AG09309 (cell line): Measurements from ENCODE around the gene POLD2.

ENCODE experiments used
- DNase-seq: peaks from one replicate; pipeline ENCODE4 v3.0.0-alpha.2; 2010; ENCODE audit warnings: low read depth
- H3K4me3 ChIP-seq: 2 replicates; pipeline ENCODE4 v1.5.1; 2011; ENCODE audit warnings: mild to moderate bottlenecking, low read depth, low read length, moderate library complexity; ENCODE audit not compliant: control insufficient read depth
- CTCF ChIP-seq: IDR thresholded peaks from 2 replicates; pipeline ENCODE4 v1.5.1; 2011; ENCODE audit warnings: mild to moderate bottlenecking, low read depth, low read length, inconsistent platforms; ENCODE audit not compliant: insufficient read depth, control insufficient read depth; ENCODE audit errors: missing control alignments

Gene POLD2

DNA sequence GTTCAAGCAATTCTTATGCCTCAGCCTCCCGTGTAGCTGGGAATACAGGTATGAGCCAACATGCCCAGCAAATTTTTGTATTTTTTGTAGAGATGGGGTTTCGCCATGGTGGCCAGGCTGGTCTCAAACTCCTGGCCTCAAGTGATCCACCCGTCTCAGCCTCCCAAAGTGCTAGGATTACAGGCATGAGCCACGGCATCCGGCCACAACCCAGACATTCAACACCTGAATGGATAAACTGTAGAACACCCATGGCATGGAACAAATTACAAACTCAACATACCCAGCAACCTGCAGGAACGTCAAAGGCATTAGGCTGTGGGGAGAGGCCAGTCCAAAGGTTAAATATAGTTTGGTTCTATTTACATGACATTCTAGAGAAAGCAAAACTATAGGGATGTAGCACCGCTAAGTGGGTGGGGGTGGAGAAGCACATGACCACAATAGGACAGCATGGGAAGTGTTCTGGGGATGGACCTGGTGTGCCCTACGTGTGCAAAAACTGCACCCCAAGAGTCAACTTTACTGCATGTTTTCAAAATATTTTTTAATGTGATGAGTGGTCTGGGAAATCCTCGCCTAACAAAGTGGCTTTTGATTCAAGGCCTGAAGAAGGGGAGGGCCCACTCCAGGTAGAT lies 51.5 kb downstream of the POLD2 start:
- H3K4me3 ChIP-seq: no peak overlapping the region
- TF ChIP-seq CTCF: no peak
- DNase-seq: no peak

DNA sequence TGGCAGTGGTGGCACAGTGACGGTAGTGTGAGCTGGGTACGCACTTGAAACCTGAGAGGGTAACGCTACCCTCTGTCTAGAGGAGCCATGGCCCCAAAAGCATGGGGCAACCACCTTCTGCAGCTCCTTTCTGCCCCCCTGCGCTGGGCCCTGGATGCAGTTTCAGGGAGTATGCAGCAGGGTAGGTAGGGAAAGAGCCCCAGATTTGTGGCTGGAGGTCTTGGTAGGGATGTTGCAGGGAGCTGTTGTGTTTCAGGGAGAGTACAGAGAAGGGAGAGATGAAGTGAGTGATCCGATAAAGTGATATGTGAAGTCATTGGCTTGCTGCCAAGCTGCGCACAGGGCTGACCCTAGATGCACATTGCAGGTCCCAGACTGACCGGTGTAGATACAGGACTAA lies 55.3 kb downstream of the POLD2 start:
- DNase-seq: no peak
- no peak overlapping the region for H3K4me3 ChIP-seq
- TF ChIP-seq CTCF: no peak

- H3K4me3 ChIP-seq: no peak overlapping the region
- DNase-seq: no peak
- no peak for TF ChIP-seq CTCF
These were observed 56.0 kb downstream of the POLD2 start for GRCh38 chr7:44067064-44067951.

GRCh38 chr7:44066494-44067063 lies 56.8 kb downstream of the POLD2 start:
- DNase-seq: no peak
- H3K4me3 ChIP-seq: no peak overlapping the region
- TF ChIP-seq CTCF: no peak

DNA sequence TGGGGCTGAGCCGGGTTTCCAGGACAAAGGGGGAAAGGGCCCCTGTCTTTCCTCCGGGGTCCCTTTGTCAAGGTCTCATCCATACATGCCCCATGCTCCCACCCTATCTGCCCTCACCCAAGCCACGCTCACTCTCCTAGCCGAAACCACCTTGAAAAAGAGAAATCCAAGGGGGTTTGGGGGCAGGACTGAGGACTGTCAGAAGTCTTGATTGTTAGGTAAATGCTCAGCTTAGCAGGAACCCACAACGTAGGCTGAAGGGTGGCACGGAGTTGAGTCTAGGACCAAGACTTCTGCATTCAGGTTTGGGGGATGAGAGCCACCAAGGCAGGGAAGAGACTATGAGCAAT lies 57.3 kb downstream of the POLD2 start:
- DNase-seq: no peak
- H3K4me3 ChIP-seq: no peak overlapping the region
- TF ChIP-seq CTCF: no peak

DNA sequence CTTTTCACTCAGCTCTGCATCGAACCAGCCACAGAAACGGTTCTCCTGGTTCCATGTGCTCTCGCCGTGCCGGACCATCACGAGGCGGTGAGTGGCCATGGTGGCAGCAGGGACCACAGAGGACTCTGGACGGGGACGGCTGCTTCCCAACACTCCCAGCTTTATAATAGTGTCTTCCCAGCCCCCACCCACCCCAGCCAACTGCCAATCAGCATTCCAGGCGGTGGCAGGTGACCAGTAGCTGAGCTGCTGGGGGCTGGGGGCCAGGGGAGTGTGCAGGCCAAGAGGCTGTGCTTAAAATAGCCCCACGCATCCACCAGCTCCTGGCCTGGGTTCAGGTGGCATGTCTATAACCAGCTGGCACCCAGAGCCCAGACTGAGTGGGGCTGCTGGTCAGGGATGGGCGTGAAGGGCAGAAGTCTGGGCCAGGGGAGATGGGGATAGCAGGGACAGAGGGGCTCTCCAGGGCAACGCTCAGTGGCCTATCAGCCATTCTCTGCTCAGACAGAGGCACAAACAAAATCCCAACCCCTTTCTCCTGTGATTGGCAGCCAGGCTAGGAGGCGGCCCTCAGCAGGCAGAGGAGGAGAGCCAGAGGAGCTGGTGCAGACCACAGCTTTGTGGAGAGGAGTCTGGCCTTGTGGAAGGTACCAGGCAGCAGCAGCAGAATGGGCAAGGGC lies 57.8 kb downstream of the POLD2 start, which contains the start of gene PGAM2:
TSS of gene PGAM2 (minus strand) at position 137 of the 680 bp plus-strand sequence. CDS start at position 99, 38 bp downstream.
- no peak for DNase-seq
- no peak for TF ChIP-seq CTCF
- no peak within 1 kb of the TSS for H3K4me3 ChIP-seq
